CD4-positive, alpha-beta T cell treated with Interleukin-6 at 100 ng/mL for 8 hours (primary cell): ENCODE data around the gene PTH2.
"Not testable (repeated sequence)": the region's sequence is repeated elsewhere in the genome, so short reads cannot be mapped to it uniquely, and the experiment has no call there.

Experiments used
- DNase-seq: peaks from one replicate; pipeline ENCODE4 v3.0.0-alpha.2; 2020; ENCODE audit warnings: mixed read lengths, low spot score

Gene PTH2

DNA sequence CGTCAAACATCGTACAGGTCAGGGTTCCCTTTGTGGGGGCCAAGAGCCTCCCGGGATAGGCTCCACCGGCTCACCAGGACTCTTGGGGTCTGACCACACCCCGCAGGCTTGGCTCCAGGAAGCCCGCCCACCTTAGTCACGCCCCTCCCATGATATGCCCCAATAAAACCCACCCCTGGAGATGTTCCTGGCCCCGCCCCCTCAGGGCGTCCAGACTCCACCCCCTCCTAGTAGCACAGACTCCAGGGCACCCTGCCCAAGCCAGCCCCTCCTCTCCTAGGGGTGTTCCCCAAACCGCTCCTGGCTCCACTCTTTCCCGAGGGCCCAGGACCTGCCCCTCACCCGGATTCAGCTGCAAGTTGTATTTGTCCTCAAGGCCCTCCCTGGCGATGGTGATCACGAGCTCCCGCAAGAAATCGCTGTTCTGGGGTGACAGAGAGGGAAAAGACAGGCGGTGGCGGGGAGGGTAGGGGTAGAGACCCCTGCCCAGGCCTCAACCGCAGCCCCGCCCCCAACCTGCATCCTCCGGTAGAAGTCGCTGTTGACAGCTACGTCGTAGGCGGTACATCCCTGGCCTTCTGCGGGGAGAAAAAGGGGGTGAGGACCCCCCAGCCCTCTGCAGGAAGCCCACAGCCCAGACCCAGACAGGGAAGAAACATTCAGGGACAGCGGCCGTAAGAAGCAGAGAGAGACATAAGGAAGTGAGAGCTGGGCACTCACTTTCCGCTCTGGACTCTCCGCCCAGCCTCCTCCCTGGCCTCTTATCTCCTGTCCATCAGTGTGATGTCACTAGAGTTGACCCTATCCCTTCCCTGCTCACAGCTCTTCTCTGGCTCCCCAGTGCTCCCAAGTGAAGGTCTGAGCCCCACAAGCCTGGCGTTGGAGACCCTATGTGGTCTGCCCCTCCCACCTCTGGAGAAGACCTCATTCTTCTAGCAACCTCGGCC is 24.5 kb upstream of the PTH2 start:
- no peak for DNase-seq

GRCh38 chr19:49445997-49446396 is 22.8 kb upstream of the PTH2 start:
- DNase-seq, result no peak

DNA sequence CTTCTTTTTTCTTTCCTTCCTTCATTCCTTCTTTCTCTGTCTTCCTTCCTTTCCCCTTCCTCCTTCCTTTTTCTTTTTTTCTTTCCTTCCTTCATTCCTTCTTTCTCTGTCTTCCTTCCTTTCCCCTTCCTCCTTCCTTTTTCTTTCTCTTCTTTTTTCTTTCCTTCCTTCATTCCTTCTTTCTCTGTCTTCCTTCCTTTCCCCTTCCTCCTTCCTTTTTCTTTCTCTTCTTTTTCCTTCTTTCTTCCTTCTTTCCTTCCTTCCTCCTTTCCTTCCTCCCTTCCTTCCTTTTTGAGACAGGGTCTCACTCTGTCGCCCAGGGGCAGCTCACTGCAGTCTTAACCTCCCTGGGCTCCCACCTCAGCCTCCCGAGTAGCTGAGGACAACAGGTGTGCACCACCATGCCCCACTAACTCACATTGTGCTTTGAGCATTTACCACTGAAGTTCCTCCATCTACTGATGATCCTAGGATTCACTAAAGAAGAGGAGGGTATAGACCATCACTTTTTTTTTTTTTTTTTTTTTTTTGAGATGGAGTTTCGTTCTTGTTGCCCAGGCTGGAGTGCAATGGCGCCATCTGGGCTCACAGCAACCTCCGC is 21.0 kb upstream of the PTH2 start:
- DNase-seq, result not testable (repeated sequence)

DNA sequence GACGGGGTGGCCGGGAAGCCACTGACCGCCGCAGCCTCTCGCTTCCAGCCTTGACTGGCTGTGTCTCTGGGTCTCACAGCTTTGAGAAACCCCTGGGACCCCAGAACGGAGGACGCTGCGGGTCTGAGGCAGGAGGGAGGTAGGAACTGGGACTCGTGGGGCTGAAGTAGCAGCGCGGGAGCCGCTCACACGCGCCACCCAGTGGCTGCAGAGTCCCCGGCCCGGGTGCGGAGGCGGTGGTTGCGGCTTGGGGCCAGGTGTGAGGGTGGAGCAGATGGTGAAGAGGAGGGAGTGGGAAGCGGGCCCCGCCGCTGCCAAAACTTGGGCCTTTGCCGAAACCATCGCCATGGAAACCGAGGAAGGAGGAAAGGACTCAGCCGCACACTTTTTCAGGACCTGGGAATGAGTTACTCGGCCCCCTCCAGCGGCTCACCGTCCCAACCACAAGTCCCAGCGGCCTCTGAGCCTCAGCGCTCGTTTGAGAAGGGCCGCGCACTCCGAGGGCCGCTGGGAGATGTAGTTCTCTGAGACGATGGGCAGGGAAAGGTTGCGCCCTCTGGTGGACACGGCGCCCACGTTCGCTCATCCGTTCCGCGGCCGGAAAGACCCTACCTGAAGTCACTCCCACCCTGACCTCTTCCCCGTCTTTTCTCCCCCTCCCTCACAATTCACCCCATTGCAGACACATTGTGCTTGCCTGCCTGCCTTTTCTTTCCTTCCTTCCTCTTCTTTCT is 20.3 kb upstream of the PTH2 start:
- peak; percentile 92 for DNase-seq

GRCh38 chr19:49442771-49443365 is 19.6 kb upstream of the PTH2 start:
- DNase-seq, result peak; percentile 24

DNA sequence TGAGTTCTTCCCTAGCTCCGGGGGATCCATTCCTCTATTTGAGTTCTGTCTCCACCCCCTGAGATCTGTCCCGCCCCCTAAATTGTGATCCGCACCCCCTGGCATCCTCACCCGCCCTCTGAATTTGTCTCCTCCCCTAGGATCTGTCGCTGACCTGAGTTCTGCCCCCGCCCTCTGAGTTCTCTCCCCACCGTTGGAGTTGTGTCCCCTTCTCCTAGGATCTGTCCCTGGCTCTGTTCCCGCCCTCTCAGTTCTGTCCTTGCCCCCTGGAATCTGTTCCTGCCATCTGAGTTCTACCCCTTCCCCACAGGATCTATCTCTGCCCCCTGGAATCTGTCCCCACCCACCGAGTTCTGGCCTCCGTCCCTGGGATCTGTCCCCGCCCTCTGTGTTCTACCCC is 19.1 kb upstream of the PTH2 start:
- no peak for DNase-seq

DNA sequence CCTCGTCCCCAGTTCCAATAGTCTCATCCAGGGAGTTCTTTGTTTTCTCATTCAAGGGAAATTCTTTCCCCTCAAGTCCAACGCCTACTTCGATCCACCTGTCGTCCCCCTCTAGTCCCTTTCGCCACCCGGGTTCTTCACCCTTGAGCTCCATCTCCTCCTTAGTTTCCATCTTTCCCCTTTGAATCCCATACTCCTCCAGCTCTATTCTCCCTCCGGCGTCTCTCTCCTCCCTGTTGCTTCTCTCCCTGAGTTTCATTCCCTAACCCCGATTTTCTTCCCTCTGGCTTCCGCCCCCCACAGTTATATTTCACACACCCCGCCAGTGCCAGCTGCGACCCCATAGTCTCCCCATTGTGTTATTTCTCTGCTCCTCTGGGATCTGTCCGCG is 18.7 kb upstream of the PTH2 start:
- DNase-seq, result no peak

DNA sequence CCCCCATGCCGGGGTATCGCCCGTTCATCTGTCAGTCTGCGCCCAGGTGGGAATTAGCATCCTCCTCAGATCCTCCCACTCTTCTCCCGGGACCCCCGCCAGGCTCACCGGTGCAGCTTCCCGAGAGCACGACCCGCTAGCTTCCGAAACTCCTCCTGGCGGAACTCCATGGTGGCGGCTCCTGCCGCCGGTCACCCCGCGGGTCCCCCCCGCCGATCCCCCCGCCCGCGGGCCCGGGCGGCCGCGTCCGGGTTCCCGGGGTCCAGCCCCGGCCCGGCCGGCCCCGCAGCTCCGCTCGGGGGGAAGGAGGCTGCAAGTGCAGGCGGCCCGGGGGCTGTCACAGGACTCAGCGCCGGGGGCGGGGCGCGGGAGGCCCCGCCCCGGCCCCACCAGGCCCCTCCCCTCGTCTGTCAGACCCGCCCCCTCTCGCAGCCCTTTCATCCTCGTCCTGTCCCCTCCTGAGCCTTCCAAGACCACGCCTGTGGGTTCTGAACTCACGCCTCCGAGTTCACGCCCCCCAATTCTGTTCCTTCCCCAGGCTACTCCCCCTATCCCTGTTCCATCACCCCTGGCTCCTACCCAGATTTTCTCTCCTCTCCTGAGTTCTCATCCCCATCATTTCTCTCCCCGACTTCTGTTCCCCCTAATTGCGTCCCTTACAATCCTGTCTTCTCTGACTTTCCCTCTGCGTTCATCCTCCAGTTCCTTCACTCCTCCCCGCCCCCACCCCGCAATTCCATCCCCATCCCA is 18.1 kb upstream of the PTH2 start, which contains the start of gene SLC17A7:
Gene SLC17A7, minus strand, starts transcription at position 318 of the 750 bp plus-strand sequence. Its CDS starts 148 bp downstream, at position 170.
- peak; percentile 8 for DNase-seq

GRCh38 chr19:49440439-49441209 is 17.4 kb upstream of the PTH2 start:
- DNase-seq, result no peak

GRCh38 chr19:49439836-49440235 is 16.6 kb upstream of the PTH2 start:
- DNase-seq, result no peak

DNA sequence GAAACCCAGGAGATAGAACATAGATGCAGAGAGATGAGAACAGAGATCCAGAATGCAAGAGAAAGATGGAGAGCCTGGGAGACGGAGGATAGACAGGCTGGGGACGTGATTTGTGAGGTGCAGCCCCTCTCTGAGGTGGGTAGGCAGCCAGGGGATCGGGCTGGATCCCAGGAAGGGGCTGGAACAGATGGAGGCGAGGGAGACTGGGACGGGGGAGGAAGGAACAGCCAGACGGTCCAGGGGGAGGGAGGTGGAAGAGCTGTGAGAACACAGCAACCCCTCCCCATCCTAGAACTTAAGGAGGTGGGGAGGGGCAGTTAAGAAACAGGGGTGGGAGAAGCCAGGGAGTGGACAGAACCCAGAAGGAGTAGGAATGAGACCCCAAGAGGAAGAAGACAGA is 15.0 kb upstream of the PTH2 start:
- DNase-seq, result no peak

- no peak for DNase-seq
Measured at GRCh38 chr19:49437231-49437630, 14.0 kb upstream of the PTH2 start.

DNA sequence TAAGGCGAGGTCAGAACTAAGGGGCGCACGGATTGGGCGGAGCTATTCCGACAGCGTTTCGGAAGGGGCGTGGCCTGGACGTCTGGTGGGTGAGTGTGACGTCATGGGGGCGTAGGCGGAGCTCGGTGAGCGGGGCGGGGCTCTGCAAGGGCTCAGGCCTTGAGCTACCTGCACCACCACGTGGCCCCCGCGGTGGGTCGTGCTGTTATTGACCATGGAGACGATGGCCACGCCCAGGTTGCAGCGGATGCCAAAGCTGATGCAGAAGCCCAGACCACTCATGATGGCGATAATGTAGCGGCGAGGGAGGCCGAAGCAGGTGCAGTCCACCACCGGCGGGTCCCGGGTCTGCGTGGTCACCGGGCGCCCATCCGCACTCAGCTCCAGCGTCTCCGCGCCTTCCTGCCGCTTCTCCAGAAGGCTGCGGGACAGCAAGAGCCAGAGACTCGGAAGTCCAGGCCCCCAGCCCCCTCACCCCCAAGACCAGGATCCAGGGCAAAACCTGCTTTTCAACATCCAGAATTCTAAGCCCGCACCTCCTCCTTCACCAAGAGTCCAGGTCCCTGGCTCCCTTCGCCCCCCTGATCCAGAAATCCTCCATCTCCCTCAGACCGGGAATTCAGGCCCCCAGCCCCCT is 13.3 kb upstream of the PTH2 start:
- peak; percentile 15 for DNase-seq

- no peak for DNase-seq
Measured at GRCh38 chr19:49435670-49436069, 12.4 kb upstream of the PTH2 start.

GRCh38 chr19:49434907-49435583 is 11.8 kb upstream of the PTH2 start:
- no peak for DNase-seq

- no peak for DNase-seq
Measured at GRCh38 chr19:49433240-49433901, 10.1 kb upstream of the PTH2 start.

GRCh38 chr19:49432141-49433073 is 9.2 kb upstream of the PTH2 start:
- peak; percentile 11 for DNase-seq

GRCh38 chr19:49431330-49431749 is 8.1 kb upstream of the PTH2 start:
- no peak for DNase-seq
